Suprapubic skin (tissue), 4 donors: ENCODE measurements around the gene SCD5. TPM values are rescaled to one million over a fixed set of nuclear protein-coding genes. Genes with fewer than 3 reads are reported as not detected.
A peak's percentile ranks its signal among the peaks of the same experiment; 100 is the strongest.

Experiments used
- DNase-seq, 2 donors: peaks; one replicate each; pipeline ENCODE4 v3.0.0-alpha.2; 2019; ENCODE audit warnings: low spot score in 2 of 2
- H3K27ac ChIP-seq: fragments of 200-600 bp; sonication (generic); one replicate; pipeline ENCODE4 v1.5.1; 2019
- H3K27me3 ChIP-seq: fragments of 200-600 bp; sonication (generic); one replicate; pipeline ENCODE4 v1.5.1; 2019
- H3K36me3 ChIP-seq: fragments of 200-600 bp; sonication (generic); one replicate; pipeline ENCODE4 v1.5.1; 2019
- H3K4me1 ChIP-seq: fragments of 200-600 bp; sonication (generic); one replicate; pipeline ENCODE4 v1.5.1; 2019
- H3K4me3 ChIP-seq: fragments of 200-600 bp; sonication (generic); one replicate; pipeline ENCODE4 v1.5.1; 2019; ENCODE audit warnings: mild to moderate bottlenecking
- H3K9me3 ChIP-seq: fragments of 200-600 bp; sonication (generic); one replicate; pipeline ENCODE4 v1.5.1; 2019
- CTCF ChIP-seq, 2 donors: fragments of 200-600 bp in 1 of 2; fragments of 450-650 bp in 1 of 2; sonication (generic) in 1 of 2; IDR thresholded peaks; one replicate each; pipeline ENCODE4 v1.5.1; 2016 to 2019; ENCODE audit warnings: antibody characterized with exemption in 2 of 2, mild to moderate bottlenecking in 1 of 2, moderate library complexity in 1 of 2
- EP300 ChIP-seq: sonication (generic); formaldehyde crosslinking; IDR thresholded peaks from one replicate; pipeline ENCODE4 v1.6.1; 2017; ENCODE audit warnings: antibody characterized with exemption
- POLR2A ChIP-seq, 2 donors: fragments of 450-650 bp; IDR thresholded peaks; one replicate each; pipeline ENCODE4 v1.6.1; 2017; ENCODE audit warnings: antibody characterized with exemption in 2 of 2, mild to moderate bottlenecking in 2 of 2, moderate library complexity in 2 of 2
- POLR2AphosphoS5 ChIP-seq, 3 donors: sonication (generic); formaldehyde crosslinking; IDR thresholded peaks; one replicate each; pipeline ENCODE4 v1.6.1; 2017; ENCODE audit warnings: antibody characterized with exemption in 3 of 3
- WGBS: methylation state at CpG from one replicate; pipeline ENCODE4 v1.1.5; 2018; 5-methylcytosine and 5-hydroxymethylcytosine counted together
- total RNA-seq, 4 donors: library from RNA; depleted of rRNA; stranded (reverse); fragments of >200 nt; gene quantifications; one replicate each; pipeline ENCODE4 v1.1.0, GENCODE V29; 2016

Gene SCD5
- total RNA-seq, 4 donors from 2014 or later: 5.6 to 13.2 (median 7.6) TPM

DNA sequence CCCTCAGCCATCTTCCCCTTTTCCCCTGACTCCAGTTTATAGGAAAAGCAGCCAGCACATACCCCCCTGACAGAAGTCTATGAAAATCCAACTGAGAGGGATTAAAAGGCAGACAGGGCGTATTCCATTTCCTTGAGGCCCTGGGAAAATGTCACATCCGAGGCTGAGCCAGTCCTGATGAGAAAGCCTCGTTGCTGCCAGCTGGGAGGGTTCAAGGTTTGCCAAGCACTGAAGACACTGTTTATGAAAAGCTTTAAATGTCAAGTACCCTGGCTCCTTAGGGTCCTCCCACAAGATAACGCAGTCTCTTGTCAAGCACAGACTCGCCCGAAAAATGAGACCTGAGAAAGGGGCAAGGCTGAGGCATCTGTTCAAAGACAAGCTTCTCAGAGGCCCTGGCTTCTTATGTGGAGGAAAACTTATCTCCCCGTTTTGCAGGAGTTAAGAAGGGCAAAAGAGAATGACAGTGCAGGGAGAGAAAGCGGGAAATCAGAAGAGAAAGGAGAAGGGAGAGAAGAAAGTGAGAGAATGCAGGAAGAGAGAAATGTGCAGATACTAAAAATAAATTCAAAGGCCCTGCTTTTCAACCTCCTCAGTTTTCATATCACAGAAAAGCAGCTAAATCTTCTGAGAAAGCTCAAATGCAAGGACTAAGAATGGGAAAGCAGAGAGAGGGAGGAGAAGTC, 44.7 kb downstream of the SCD5 start:
- TF ChIP-seq POLR2A (IDR thresholded peaks at IDR 0.05): no peak
- TF ChIP-seq EP300: no peak
- TF ChIP-seq POLR2AphosphoS5 (IDR thresholded peaks at IDR 0.05): no peak
- TF ChIP-seq CTCF (IDR thresholded peaks at IDR 0.05): no peak
- Histone ChIP-seq H3K27me3 (no peaks in the 10 kb centered on the region), H3K4me1 (peaks cover 16% of the 10 kb centered on the region), H3K27ac (peak overlapping the region; percentile 13), H3K4me3 (no peak overlapping the region), H3K36me3 (no peaks in the 10 kb centered on the region), H3K9me3 (no peaks in the 10 kb centered on the region)
- DNase-seq: no peak
- whole genome bisulfite sequencing: 13% methylated on average over 8 of the region's 8 CpGs

DNA sequence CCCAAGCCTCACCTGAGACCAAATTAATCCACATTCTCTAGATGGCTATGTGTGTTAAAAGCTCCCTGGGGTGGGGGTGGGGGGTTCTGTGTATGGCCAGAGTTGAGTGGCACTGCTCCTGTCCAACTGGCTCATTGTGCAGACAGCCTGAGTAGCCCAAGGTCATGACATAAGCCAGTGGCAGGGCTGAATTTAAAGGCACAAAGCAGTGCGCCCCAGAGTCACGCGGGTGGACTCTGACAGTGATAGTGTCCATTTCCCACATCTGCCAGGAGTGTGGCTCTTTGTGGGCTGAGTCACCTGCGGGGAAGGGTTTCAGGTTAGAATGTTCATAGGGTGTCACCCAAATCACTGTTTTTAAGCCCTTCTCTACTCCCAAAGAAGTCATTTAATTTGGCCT, 45.4 kb downstream of the SCD5 start:
- TF ChIP-seq EP300 (no peak), POLR2A (IDR thresholded peaks at IDR 0.05) (no peak), POLR2AphosphoS5 (IDR thresholded peaks at IDR 0.05) (no peak), CTCF (IDR thresholded peaks at IDR 0.05) (no peak)
- Histone ChIP-seq H3K27ac (peak overlapping the region; percentile 13), H3K4me1 (peaks cover 16% of the 10 kb centered on the region), H3K27me3 (no peaks in the 10 kb centered on the region), H3K9me3 (no peaks in the 10 kb centered on the region), H3K4me3 (no peak overlapping the region), H3K36me3 (no peaks in the 10 kb centered on the region)
- DNase-seq: no peak
- 71% methylated on average over 2 of the region's 4 CpGs for WGBS

GRCh38 chr4:82748810-82749470, 49.7 kb downstream of the SCD5 start:
- Histone ChIP-seq H3K27ac (no peak overlapping the region), H3K9me3 (no peaks in the 10 kb centered on the region), H3K27me3 (no peaks in the 10 kb centered on the region), H3K4me3 (no peak overlapping the region), H3K4me1 (peaks cover 11% of the 10 kb centered on the region), H3K36me3 (no peaks in the 10 kb centered on the region)
- no peak for DNase-seq
- TF ChIP-seq POLR2AphosphoS5 (IDR thresholded peaks at IDR 0.05) (no peak), CTCF (IDR thresholded peaks at IDR 0.05) (no peak), EP300 (no peak), POLR2A (IDR thresholded peaks at IDR 0.05) (no peak)
- WGBS: 91% methylated on average over 6 of the region's 6 CpGs

- 59% methylated on average over 6 of the region's 6 CpGs for WGBS
- no peak for DNase-seq
- H3K9me3 ChIP-seq: no peaks in the 10 kb centered on the region
- TF ChIP-seq POLR2AphosphoS5 (IDR thresholded peaks at IDR 0.05) (no peak), POLR2A (IDR thresholded peaks at IDR 0.05) (no peak), EP300 (no peak), CTCF (IDR thresholded peaks at IDR 0.05) (no peak)
- no peak overlapping the region for H3K27ac ChIP-seq
- no peaks in the 10 kb centered on the region for H3K36me3 ChIP-seq
- no peaks in the 10 kb centered on the region for H3K27me3 ChIP-seq
- no peak overlapping the region for H3K4me3 ChIP-seq
- H3K4me1 ChIP-seq: peaks cover 5% of the 10 kb centered on the region
Observed at GRCh38 chr4:82747686-82748575, 50.7 kb downstream of the SCD5 start.
